ENCODE data around the gene BPIFB1.
A peak's percentile ranks its signal among the peaks of the same experiment; 100 is the strongest.

BPIFB1 gene

DNA sequence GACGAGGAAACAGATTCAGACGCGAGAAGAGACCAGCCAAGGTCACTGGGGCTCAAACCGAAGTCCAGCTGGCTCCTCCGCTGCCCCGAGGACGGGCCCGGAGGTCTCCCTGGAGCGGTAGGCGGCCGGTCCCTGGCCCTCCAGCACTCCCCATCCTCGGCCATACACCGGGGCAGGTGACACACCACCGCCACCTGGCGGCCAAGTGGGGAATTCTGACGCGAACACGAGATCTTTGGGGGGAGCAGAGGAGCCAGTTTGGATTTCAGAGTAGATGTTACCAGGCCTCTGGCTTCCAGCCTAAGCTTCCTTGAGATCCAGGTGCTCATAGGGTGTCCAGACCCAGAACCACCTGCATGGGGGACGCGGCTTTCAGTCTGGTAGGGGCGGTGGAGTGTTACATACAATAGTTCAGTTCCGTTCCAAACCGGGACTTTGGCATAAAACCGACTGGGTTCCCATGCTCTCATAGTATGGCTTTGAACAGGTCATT lies 16.1 kb downstream of the BPIFB1 start:
- peak; percentile 44 for DNase-seq

DNA sequence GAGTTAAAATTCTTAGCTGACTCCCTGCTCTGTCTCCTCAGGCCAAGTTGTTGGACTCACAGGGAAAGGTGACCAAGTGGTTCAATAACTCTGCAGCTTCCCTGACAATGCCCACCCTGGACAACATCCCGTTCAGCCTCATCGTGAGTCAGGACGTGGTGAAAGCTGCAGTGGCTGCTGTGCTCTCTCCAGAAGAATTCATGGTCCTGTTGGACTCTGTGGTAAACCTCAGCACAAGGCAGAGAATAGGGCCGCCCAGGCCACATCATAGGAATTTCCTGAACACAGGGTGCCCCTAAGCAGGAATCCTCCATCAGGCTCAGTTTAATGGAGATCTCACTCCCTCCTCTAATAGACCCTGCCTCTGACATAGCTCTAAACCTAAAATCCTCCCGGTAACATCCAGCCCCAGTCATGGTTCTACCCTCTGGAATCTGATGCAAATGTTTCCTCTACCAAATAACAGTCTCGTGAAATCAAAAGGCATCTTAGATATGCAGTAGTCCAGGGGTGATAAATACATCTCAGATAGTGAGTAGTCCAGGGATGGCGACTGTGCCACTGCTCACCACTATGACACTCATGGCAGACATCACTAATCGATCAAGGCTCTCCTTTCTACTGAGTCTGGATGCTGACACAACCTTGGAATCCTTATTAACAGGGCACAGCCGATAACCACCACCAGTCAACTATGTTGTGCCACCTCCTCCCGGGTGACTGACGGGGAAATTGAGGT lies 18.3 kb downstream of the BPIFB1 start:
- no peak for DNase-seq

GRCh38 chr20:33303595-33303994 lies 20.6 kb downstream of the BPIFB1 start:
- no peak for DNase-seq

DNA sequence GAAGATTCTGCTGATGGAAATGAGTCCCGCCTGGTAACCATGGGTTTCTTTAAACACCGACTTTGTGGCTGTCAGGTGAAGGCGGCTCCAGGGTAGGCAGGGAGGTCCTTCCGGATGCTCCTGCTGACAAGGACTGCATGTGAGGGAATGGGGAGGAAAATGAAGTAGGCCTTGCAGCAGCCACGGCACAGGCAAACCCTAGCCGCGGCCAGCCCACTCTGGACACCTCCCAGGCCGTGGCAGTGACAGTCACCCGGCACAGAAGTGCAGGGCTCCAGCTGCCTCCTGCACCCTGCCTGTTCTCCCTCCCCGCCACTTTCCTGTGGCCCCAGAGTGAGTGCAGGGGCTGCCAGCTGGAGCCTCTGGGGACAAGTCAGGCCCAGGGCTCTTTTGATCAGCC lies 21.0 kb downstream of the BPIFB1 start:
- no peak for DNase-seq

- no peak for DNase-seq
Observed at GRCh38 chr20:33305589-33306057, 22.6 kb downstream of the BPIFB1 start.

DNA sequence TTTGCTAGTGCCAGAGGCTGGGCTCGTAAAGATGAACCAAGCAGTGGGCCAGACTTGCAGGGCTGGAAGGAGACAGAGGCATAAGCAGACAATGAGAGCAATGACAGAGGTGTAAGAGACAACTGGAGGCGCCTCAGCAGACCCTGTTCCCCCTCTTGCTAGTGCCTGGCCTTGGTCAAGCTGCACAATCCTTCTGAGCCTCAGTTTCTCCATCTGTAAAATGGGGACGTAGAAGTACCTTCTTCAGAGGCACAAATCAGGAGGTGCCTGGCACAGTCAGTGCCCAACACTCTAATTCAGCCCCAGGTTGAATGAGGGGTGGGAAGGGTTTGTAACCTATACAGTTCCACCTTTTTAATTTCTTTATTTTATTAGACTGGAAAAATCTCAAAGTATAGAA lies 23.2 kb downstream of the BPIFB1 start:
- DNase-seq: no peak

GRCh38 chr20:33306807-33307206 lies 23.8 kb downstream of the BPIFB1 start:
- no peak for DNase-seq

DNA sequence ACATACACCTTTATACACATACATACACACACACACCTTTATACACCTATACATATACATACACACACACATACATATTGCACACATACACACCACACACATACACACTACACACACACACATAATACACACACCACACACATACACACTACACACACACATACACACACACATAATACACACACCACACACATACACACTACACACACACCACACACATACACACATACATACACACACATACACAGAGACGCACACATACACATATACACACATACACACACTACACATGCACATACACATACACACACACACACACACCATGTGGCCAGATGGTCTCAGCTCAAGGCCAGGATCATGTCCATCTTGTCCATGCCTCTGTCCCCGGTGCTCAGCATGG lies 25.7 kb downstream of the BPIFB1 start:
- DNase-seq: no peak

GRCh38 chr20:33309631-33310030 lies 26.6 kb downstream of the BPIFB1 start:
- DNase-seq: no peak

DNA sequence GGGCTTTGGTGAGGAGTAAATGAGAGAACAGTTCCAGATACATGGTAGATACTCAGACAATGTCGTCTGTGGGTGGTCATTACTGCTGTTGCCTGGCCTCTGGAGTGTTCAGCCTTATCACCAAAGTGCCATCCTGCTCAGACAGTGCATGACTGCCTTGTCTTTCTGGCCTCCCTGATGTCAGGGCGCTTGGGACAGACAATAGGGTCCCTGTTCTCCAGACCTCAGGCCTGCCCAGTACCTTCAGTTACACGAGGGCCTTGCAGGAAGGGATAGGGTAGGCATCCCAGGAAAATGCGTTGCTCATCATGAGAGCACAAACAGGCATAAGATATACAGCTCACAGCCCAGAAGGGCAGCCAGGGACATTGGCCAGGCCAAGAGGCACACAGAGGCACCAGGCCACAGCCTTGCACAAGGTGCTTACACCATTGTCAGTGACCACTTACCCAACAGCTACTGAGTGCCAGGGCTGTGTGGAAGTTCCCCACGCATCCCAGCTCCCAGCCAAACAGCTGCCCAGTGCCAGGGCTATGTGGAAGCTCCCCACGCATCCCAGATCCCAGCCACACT lies 27.4 kb downstream of the BPIFB1 start:
- DNase-seq: no peak

- DNase-seq: no peak
Observed at GRCh38 chr20:33311011-33311410, 28.0 kb downstream of the BPIFB1 start.

GRCh38 chr20:33311996-33312395 lies 29.0 kb downstream of the BPIFB1 start:
- no peak for DNase-seq

DNA sequence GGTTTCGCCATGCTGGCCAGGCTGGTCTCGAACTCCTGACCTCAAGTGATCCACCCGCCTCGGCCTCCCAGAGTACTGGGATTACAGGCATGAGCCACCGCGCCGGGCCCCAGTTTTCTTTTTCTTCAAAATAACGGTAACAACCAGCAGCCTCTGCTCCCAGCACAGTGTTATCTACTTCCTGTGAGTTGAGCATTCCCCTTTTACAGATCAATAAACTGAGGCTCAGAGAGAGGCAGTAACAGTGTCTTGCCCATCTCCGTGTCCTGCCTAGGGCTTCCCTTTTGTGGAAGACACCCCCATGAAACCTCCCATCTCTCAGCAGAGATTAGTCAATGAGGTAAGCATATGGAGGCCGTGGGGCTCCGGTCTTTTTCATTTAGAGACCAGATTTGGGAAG lies 29.6 kb downstream of the BPIFB1 start:
- no peak for DNase-seq

GRCh38 chr20:33313686-33314314 lies 30.8 kb downstream of the BPIFB1 start:
- peak; percentile 66 for DNase-seq

DNA sequence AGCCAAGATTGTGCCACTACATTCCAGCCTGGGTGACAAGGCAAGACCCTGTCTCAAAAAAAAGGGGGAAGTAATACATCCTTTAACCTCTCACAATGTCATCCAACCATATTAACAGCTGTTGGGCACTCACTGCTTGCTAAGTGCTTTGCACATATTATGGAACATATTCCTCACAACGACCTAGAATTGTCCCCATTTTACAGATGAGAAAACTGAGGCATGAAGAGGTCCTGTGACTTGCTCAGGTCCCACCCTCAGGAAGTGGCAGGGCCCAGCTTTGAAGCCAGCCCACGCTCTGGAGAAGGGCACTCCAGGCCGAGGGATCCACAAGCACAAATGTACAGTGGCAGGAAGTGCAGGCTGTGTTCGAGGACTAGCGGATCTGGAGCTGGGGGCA lies 33.3 kb downstream of the BPIFB1 start:
- no peak for DNase-seq

DNA sequence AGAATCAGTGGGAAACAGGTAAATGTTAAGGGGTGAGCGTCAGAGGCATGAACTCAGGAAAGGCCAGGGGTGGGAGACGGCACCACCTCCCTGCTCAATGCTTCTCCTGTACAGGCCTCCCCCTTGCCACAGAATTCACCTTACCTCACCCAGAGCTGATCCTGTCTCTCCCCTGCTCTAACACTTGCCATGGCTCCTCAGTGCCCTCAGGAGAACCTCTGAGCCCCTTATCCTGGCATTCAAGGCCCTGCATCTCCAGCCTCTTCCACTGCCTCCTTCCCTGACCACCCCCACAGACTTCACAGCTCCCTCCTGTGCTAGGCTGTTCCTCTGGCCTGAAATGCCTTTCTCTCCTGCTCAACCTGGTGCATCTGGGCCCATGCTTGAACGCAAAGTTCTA lies 33.9 kb downstream of the BPIFB1 start:
- no peak for DNase-seq

DNA sequence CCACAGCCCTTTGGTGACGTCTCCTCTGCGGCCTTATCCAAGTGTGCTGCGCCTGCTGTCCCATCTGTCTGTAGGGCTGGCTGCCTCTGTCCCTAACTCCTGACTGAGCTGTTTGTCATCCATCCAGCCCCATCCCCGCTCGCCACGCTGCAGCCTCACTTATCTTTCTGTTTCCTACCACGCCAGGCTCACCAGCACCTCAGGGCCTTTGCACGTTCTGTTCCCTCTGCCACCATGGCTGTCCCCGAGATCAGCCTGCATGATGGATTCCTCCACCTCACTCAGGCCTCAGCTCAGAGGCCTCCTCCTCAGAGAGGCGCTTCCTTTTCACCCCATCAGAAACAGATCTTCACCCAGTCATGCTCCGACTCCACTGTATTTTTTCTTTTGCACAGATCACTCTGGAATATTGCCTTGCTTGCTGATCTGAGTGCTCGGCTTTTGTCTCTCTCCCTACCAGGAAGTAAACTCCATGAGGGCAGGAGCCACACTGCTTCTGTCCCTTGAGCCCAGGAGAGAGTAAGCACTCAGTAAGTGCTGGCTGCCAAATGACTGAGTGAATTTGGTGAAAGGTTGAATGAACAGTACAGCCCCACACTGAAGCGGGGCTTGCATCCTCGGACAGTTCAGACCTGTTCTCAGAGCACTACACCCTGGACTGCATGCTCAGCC lies 34.5 kb downstream of the BPIFB1 start:
- no peak for DNase-seq

- DNase-seq: no peak
Observed at GRCh38 chr20:33318096-33318429, 35.0 kb downstream of the BPIFB1 start.

DNA sequence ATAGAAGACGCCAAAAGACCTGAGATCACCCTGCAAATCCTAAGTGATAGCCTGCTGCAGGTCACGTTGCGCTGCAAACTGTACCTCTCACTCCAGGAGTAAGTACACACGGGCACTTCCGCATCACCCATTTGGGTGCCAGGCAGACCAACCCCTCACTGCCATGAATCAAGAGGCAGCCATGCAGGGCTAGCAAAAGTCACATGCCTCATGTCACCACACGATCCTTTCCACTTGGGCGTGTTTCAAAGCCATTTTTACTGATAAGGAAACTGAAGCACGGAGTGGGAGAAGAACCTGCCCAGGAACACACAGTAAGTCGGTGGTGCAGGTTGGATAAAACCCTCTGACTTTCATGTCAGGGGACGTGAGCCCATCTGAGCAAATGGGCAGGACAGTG lies 37.0 kb downstream of the BPIFB1 start:
- DNase-seq: peak; percentile 42

DNA sequence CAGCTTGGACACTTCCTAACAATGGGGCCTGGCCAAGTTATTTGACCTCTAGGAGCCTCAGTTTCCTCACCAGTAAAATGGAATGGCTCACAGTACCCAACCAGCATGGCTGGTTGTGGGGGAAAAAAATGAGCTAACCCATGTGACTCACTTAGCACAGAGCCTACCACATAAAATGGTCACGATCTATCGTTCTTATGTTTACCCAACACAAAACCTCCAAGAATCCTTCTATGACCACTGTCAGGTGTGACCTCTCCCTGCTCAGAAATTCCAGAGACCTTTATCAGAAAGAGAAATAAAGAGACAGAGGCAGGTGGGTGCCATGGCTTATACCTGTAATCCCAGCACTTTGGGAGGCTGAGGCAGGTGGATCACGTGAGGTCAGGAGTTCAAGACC lies 39.4 kb downstream of the BPIFB1 start:
- DNase-seq: no peak

- no peak for DNase-seq
Observed at GRCh38 chr20:33323236-33323635, 40.2 kb downstream of the BPIFB1 start.

GRCh38 chr20:33325350-33325749 lies 42.3 kb downstream of the BPIFB1 start:
- DNase-seq: no peak
